ENCODE measurements around the gene CASZ1. TPM values are rescaled to one million over a fixed set of nuclear protein-coding genes. Genes with fewer than 3 reads are reported as not detected.

Gene CASZ1
- total RNA-seq, 1 donor from 2014 or later = 4.8 TPM

DNA sequence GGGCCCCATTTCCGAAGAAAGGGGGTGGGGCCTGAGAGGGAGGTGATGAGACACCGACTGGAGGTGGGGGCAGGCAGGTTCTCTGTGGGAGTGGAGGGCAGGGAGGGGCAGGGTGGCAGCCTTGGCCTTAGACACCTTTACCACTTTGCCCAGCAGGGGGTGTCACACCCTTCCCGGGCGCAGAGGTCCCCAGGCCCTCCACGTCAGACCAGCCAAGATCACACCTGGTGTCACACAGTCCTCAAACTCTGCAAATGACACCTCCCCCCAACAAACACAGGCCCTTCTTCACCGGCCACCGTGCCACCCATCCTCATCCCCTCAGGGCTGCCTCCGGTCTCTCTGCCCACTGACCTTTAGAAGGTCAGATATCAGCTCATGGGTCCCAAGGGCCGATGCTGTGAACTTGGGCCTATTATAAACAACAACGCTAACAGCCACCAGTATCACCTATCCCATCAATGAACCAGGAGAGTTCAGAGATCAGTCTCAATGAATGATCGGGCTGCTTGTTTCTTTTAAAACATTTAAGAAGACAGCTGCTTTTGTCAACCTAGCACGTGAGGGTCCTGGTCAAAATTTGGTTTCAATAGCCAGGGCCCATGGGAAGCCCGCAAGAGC lies 103.9 kb downstream of the CASZ1 start:
- peak; percentile 36 for ATAC-seq

GRCh38 chr1:10691740-10692125 lies 104.7 kb downstream of the CASZ1 start:
- DNase-seq (ENCODE audit: low spot score) (no peak), ATAC-seq (no peak)

More for the DNA sequence above, 103.9 kb downstream of the CASZ1 start:
- no peak for DNase-seq (ENCODE audit: low spot score)

GRCh38 chr1:10691075-10691739 lies 105.2 kb downstream of the CASZ1 start:
- DNase-seq (ENCODE audit: low spot score) (no peak), ATAC-seq (no peak)

GRCh38 chr1:10690484-10690883 lies 106.0 kb downstream of the CASZ1 start:
- ATAC-seq (no peak), DNase-seq (ENCODE audit: low spot score) (no peak)

DNA sequence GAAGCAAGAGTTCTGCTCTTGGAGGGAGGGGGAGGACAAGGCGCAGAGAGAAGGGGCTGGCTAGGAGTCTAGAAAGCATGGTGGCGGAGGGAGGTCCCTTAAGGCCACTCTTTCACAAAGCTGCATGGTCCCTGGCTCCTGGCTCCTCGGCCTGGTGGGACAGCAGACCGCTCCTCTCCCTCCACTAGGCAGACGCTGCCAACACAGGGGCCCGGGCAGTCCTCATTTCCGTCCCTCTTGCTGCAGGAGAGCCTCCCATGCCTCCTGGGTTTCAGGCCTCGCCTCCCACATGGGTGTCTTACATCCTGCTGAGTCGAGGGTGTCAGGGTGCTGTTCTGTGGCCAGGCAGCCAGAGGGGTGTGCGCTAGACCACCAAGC lies 108.0 kb downstream of the CASZ1 start:
- ATAC-seq (no peak), DNase-seq (ENCODE audit: low spot score) (no peak)

DNA sequence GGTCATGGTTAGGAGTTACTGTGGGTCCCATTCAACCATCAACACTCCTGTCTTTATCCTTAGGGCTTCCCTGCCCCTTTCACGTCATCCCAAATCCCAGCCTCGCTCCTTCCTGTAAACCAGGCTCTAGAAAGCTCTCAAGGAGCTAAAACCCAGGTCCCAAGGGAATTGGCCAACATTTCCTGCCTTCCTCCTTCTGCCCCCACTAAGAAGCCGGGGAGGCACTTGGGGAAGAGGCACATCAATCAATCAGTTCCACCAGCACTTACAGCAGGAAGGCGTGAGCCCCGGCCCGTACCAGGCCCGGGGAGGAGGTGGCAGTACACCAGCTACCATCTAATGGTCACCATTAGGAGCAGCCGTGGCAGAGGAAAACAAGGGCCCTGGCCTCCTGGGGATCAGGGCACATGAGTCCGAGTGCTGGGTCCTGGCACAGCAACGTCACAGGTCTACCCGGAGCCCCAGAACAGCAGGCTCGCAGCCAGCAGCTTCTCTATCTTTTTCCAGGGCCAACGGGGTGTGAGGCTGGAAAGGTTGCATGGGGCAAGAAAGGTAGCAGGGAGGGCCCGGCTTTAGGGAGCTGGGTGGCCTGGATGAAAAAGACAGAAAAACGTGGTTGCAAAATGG lies 108.6 kb downstream of the CASZ1 start:
- DNase-seq (ENCODE audit: low spot score) (no peak), ATAC-seq (no peak)

GRCh38 chr1:10687251-10687651 lies 109.2 kb downstream of the CASZ1 start:
- DNase-seq (ENCODE audit: low spot score) (no peak), ATAC-seq (peak; percentile 76)

GRCh38 chr1:10686404-10687040 lies 109.9 kb downstream of the CASZ1 start:
- no peak for DNase-seq (ENCODE audit: low spot score)
- peak; percentile 10 for ATAC-seq

GRCh38 chr1:10685808-10686403 lies 110.5 kb downstream of the CASZ1 start:
- peak; percentile 73 for DNase-seq (ENCODE audit: low spot score)

GRCh38 chr1:10685196-10685807 lies 111.1 kb downstream of the CASZ1 start:
- no peak for DNase-seq (ENCODE audit: low spot score)
- ATAC-seq = no peak

More at GRCh38 chr1:10685808-10686403, 110.5 kb downstream of the CASZ1 start:
- ATAC-seq = peak; percentile 84

DNA sequence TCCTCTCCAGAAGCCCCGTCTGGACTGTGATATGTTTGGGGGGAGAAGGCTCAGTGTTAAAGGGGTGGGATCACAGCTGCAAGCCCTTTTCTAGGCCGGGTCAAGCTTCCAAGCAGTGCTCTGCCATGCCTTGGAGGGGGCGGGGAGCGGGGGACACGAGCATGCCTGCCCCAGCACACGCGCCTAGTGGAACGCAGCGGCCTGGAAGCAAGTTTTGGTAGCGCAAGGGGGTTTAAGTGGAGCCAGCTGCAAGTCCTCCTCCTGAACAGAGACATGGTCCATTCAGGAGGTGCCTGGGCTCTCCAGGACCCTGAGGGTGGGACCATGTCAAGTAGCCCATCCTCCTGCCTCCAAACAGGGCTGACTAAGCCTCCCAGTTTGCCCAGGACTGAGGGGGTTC lies 112.2 kb downstream of the CASZ1 start:
- no peak for DNase-seq (ENCODE audit: low spot score)
- ATAC-seq = no peak

- no peak for ATAC-seq
- DNase-seq (ENCODE audit: low spot score) = no peak
Measured at GRCh38 chr1:10682449-10683309, 113.8 kb downstream of the CASZ1 start.

- no peak for DNase-seq (ENCODE audit: low spot score)
- ATAC-seq = no peak
Measured at GRCh38 chr1:10682108-10682445, 114.4 kb downstream of the CASZ1 start.

DNA sequence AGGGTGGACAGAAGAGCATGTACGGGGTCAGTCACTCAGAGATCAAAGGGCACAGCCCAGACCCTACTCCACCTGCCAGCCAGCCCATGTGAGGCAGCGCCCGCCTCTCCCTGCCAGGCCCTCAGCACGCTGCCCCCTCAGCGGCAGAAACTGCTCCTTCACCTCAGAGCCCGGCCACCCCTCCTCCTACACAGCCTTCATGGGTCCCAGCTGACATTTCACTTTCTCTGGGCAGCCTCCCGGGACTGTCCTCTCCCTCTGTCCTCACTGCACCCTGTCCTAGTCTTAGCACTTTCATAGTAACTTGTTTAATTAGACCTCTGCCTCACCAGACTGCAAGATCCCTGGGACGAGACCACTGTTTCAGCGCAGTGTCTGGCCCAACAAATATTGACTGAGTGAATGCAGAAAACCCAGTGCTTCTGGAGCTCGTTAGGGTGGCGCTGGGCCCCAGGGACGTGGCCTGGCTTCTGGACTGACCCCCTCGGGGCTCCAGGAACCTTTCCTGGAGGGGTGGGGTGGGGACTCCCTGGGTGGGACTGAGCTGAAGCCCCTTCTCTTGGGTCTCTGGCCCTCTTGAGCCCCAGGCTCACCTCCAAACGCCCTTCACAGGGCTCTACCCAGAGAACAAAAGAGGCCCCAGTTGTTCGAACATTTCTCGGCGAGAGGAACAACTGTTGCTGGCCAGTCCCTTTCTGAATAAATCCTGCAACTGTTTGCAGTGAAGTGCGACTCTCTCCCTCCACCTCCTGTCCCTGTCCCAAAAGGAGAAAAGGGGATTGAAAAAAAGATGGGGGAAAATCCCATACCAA lies 114.9 kb downstream of the CASZ1 start:
- DNase-seq (ENCODE audit: low spot score) = no peak

GRCh38 chr1:10680487-10680886 lies 116.0 kb downstream of the CASZ1 start:
- ATAC-seq (peak; percentile 20), DNase-seq (ENCODE audit: low spot score) (no peak)

More for the DNA sequence above, 114.9 kb downstream of the CASZ1 start:
- no peak for ATAC-seq

GRCh38 chr1:10679496-10680220 lies 116.8 kb downstream of the CASZ1 start:
- no peak for DNase-seq (ENCODE audit: low spot score)
- ATAC-seq = no peak

- ATAC-seq = no peak
- DNase-seq (ENCODE audit: low spot score) = no peak
Measured at GRCh38 chr1:10678852-10679251, 117.6 kb downstream of the CASZ1 start.

- no peak for ATAC-seq
- no peak for DNase-seq (ENCODE audit: low spot score)
Measured at GRCh38 chr1:10678402-10678801, 118.0 kb downstream of the CASZ1 start.
